B cell (primary cell): Measurements from ENCODE around the gene MAP1B. TPM values are rescaled to one million over a fixed set of nuclear protein-coding genes. Genes with fewer than 3 reads are reported as not detected.

Experiments used
- ATAC-seq: fragments of 200-7000 bp; cut with Tn5 transposase; one replicate; pipeline ENCODE4 v1.10.0; 2021; ENCODE audit warnings: low read depth, mild to moderate bottlenecking, moderate number of reproducible peaks, moderate library complexity
- CTCF ChIA-PET: fragments of 350-600 bp; sonication (Branson Sonifier 250); formaldehyde crosslinking; loops from one replicate; lab custom pipeline; 2021; ENCODE audit warnings: antibody characterized with exemption, inconsistent platforms; lab: Charles Lee
- POLR2A ChIA-PET: fragments of 350-600 bp; sonication (Branson Sonifier 250); formaldehyde crosslinking; loops from one replicate; lab custom pipeline; 2021; ENCODE audit warnings: antibody characterized with exemption; lab: Charles Lee
- DNase-seq: peaks from one replicate; pipeline ENCODE4 v3.0.0; 2013
- H2AFZ ChIP-seq: 2 replicates; pipeline ENCODE4 v1.6.1; 2012; ENCODE audit warnings: mild to moderate bottlenecking, low read depth, low read length; ENCODE audit not compliant: insufficient read depth, poor library complexity, severe bottlenecking
- H3K27ac ChIP-seq, 2 donors: 1 replicate in 1 of 2; 2 replicates in 1 of 2; pipeline ENCODE4 v1.5.1; 2012 to 2013; ENCODE audit warnings: low read length in 2 of 2, mild to moderate bottlenecking in 2 of 2, moderate library complexity in 1 of 2
- H3K27me3 ChIP-seq, 4 experiments: fragments of 200-600 bp in 1 of 4; sonication (generic) in 1 of 4; replicated peaks in 1 of 4; 1 replicate in 2 of 4; 2 replicates in 2 of 4; pipeline versions ENCODE4 v1.6.1 to v1.7.0; 2013 to 2016; ENCODE audit warnings: low read length in 3 of 4, mild to moderate bottlenecking in 2 of 4, mixed read lengths in 1 of 4, moderate library complexity in 1 of 4; ENCODE audit not compliant: insufficient read depth in 4 of 4, control insufficient read depth in 3 of 4; ENCODE audit errors: control extremely low read depth in 1 of 4
- H3K36me3 ChIP-seq, 2 experiments: replicated peaks in 1 of 2; 1 replicate in 1 of 2; 2 replicates in 1 of 2; pipeline versions ENCODE4 v1.6.1 to v1.7.1; 2013; ENCODE audit warnings: low read length in 1 of 2; ENCODE audit not compliant: insufficient read depth in 2 of 2, control insufficient read depth in 1 of 2; ENCODE audit errors: control extremely low read depth in 1 of 2, extremely low read depth in 1 of 2
- H3K4me1 ChIP-seq, 2 donors: fragments of 200-600 bp in 1 of 2; sonication (generic) in 1 of 2; 1 replicate in 1 of 2; 2 replicates in 1 of 2; pipeline versions ENCODE4 v1.5.1 to v1.6.1; 2013 to 2017; ENCODE audit warnings: low read length in 2 of 2; ENCODE audit not compliant: control insufficient read depth in 2 of 2, insufficient read depth in 2 of 2
- H3K4me2 ChIP-seq: replicated peaks from 2 replicates; pipeline ENCODE3; 2012; ENCODE audit warnings: mild to moderate bottlenecking, low read depth, low read length; ENCODE audit not compliant: poor library complexity, severe bottlenecking
- H3K4me3 ChIP-seq, 5 experiments: fragments of 200-600 bp in 1 of 5; sonication (generic) in 1 of 5; 1 replicate in 3 of 5; 2 replicates in 2 of 5; pipeline versions ENCODE4 v1.5.1 to v1.7.0; 2011 to 2016; ENCODE audit warnings: low read length in 4 of 5, mild to moderate bottlenecking in 4 of 5, low read depth in 2 of 5, control low read depth in 1 of 5, moderate library complexity in 1 of 5; ENCODE audit not compliant: insufficient read depth in 1 of 5; ENCODE audit errors: control extremely low read depth in 1 of 5, extremely low read depth in 1 of 5
- H3K79me2 ChIP-seq: fragments of 200-600 bp; sonication (generic); one replicate; pipeline ENCODE4 v1.6.0; 2016; ENCODE audit warnings: low read length; ENCODE audit not compliant: control insufficient read depth, insufficient read depth
- H3K9ac ChIP-seq: fragments of 200-600 bp; sonication (generic); 2 replicates; pipeline ENCODE4 v1.6.1; 2017; ENCODE audit warnings: mild to moderate bottlenecking, low read length, moderate library complexity
- H3K9me3 ChIP-seq, 3 donors: one replicate each; pipeline versions ENCODE4 v1.6.1 to v1.7.1; 2013; ENCODE audit warnings: low read length in 2 of 3; ENCODE audit not compliant: control insufficient read depth in 2 of 3, insufficient read depth in 1 of 3; ENCODE audit errors: control extremely low read depth in 1 of 3
- H4K20me1 ChIP-seq: 2 replicates; pipeline ENCODE4 v1.6.0; 2012; ENCODE audit warnings: mild to moderate bottlenecking, low read length; ENCODE audit not compliant: insufficient read depth, control insufficient read depth, poor library complexity, severe bottlenecking
- H3K27ac Mint-ChIP-seq: one replicate; pipeline ENCODE4 v1.8.0; 2021; ENCODE audit warnings: mixed read lengths
- H3K27me3 Mint-ChIP-seq: one replicate; pipeline ENCODE4 v1.8.0; 2021; ENCODE audit warnings: mixed read lengths
- H3K4me1 Mint-ChIP-seq: one replicate; pipeline ENCODE4 v1.8.0; 2021; ENCODE audit warnings: mixed read lengths
- H3K4me3 Mint-ChIP-seq: one replicate; pipeline ENCODE4 v1.8.0; 2021; ENCODE audit warnings: mixed read lengths
- H3K9me3 Mint-ChIP-seq: one replicate; pipeline ENCODE4 v1.8.0; 2022; ENCODE audit warnings: mixed read lengths; ENCODE audit not compliant: insufficient read depth
- CTCF ChIP-seq: fragments of 200-600 bp; IDR thresholded peaks from one replicate; pipeline ENCODE4 v1.8.0; 2022; ENCODE audit warnings: antibody characterized with exemption, mild to moderate bottlenecking
- EZH2 ChIP-seq: IDR thresholded peaks from 2 replicates; pipeline ENCODE4 v1.6.1; 2012; ENCODE audit warnings: borderline replicate concordance, low read depth, mild to moderate bottlenecking, moderate library complexity, low read length; ENCODE audit not compliant: insufficient read depth, poor library complexity, severe bottlenecking
- WGBS: methylation state at CpG from one replicate; pipeline ENCODE4 v1.1.5; 2013; ENCODE audit warnings: missing lambda C conversion rate; ENCODE audit not compliant: insufficient coverage; 5-methylcytosine and 5-hydroxymethylcytosine counted together
- intact Hi-C: fragments of 100-400 bp; cut with micrococcal nuclease; formaldehyde crosslinking; loops from one replicate; pipeline ENCODE4 v1.10.0; 2022
- polyA plus RNA-seq: library from polyadenylated mRNA; depleted of rRNA; stranded (reverse); fragments of >200 nt; gene quantifications from 2 replicates; pipeline ENCODE4 v1.2.3, GENCODE V29; 2012
- total RNA-seq, 2 donors: library from RNA; stranded (reverse); fragments of 120-200 nt in 1 of 2; gene quantifications; 1 replicate in 1 of 2; 2 replicates in 1 of 2; pipeline versions ENCODE4 v1.2.3 to v1.2.4, GENCODE V29; 2013 to 2022

MAP1B gene
- total and polyA plus RNA-seq, 2 donors (not counting 1 experiment from before 2014, with no cell fraction given) = 0.15 TPM; not detected in 1

- TF ChIP-seq CTCF (no peak), EZH2 (no peak)
- H3K9me3 ChIP-seq = no peaks in the 10 kb centered on the region
- POLR2A ChIA-PET = no interaction called here
Measured at GRCh38 chr5:72246954-72247442, 139.7 kb downstream of the MAP1B start.

GRCh38 chr5:72248410-72248981 lies 141.2 kb downstream of the MAP1B start:
- Histone ChIP-seq H3K79me2 (peaks cover 3% of the 10 kb centered on the region), H3K4me1 (no peaks in the 10 kb centered on the region), H2AFZ (no peak overlapping the region), H3K4me3 (no peak overlapping the region), H4K20me1 (no peaks in the 10 kb centered on the region), H3K9ac (no peak overlapping the region), H3K27ac (no peak overlapping the region), H3K4me2 (no peak overlapping the region), H3K36me3 (peaks cover 5 to 7% of the 10 kb centered on the region in 2 experiments), H3K9me3 (no peaks in the 10 kb centered on the region), H3K27me3 (no peaks in the 10 kb centered on the region)
- no CpG with 5 or more reads among the region's 2 CpGs for WGBS
- Mint-ChIP-seq H3K27ac (no peak overlapping the region), H3K9me3 (no peaks in the 10 kb centered on the region), H3K4me1 (peaks cover 6% of the 10 kb centered on the region), H3K27me3 (no peaks in the 10 kb centered on the region), H3K4me3 (no peak overlapping the region)
- POLR2A ChIA-PET = no interaction called here
- DNase-seq (no peak), ATAC-seq (no peak)
- no peak for TF ChIP-seq CTCF
- no peak for TF ChIP-seq EZH2
- intact Hi-C loops = no loop called here
- CTCF ChIA-PET = interaction anchor here (0.7 kb wide), 1 partner anchor 21 kb away, joined by 3 read pairs; no protein-coding TSS in a partner anchor

More at GRCh38 chr5:72246954-72247442, 139.7 kb downstream of the MAP1B start:
- CTCF ChIA-PET = no interaction called here
- Histone ChIP-seq H3K4me3 (no peak overlapping the region), H3K4me2 (no peak overlapping the region), H3K27ac (no peak overlapping the region), H3K9ac (no peak overlapping the region), H3K27me3 (no peaks in the 10 kb centered on the region), H3K4me1 (no peaks in the 10 kb centered on the region), H3K36me3 (peaks cover 3 to 4% of the 10 kb centered on the region in 2 experiments), H2AFZ (no peak overlapping the region), H3K79me2 (no peaks in the 10 kb centered on the region), H4K20me1 (no peaks in the 10 kb centered on the region)
- Mint-ChIP-seq H3K27ac (no peak overlapping the region), H3K4me3 (no peak overlapping the region), H3K27me3 (no peaks in the 10 kb centered on the region), H3K9me3 (no peaks in the 10 kb centered on the region), H3K4me1 (peaks cover 7% of the 10 kb centered on the region)
- no peak for DNase-seq
- ATAC-seq = no peak
- intact Hi-C loops = no loop called here
- WGBS = 79% methylated on average over 2 of the region's 4 CpGs
